A549 (cell line): ENCODE measurements around the gene TSC22D3. TPM values are rescaled to one million over a fixed set of nuclear protein-coding genes. Genes with fewer than 3 reads are reported as not detected.

Experiments used
- ATAC-seq, 2 experiments: fragments of 200-7000 bp in 1 of 2; fragments of >200 bp in 1 of 2; cut with Nextera tagmentation in 1 of 2; cut with Tn5 transposase in 1 of 2; 3 replicates each; pipeline versions ENCODE4 v1.8.0 to v1.9.1; 2018 to 2020; ENCODE audit warnings: mild to moderate bottlenecking in 1 of 2, moderate library complexity in 1 of 2
- CTCF ChIA-PET: fragments of 300-600 bp; sonication (Branson Sonifier 250); formaldehyde crosslinking; extraction: SDS; loops from one replicate; lab custom pipeline; 2021; ENCODE audit warnings: antibody characterized with exemption, inconsistent platforms; lab: Yijun Ruan, JAX
- POLR2A ChIA-PET: fragments of 350-600 bp; formaldehyde crosslinking; extraction: SDS; loops from one replicate; lab custom pipeline; 2021; ENCODE audit warnings: antibody characterized with exemption, inconsistent platforms; lab: Yijun Ruan, JAX
- DNase-seq, 2 experiments: peaks; one replicate each; pipeline versions ENCODE4 v3.0.0 to v3.0.0-alpha.2; 2011 to 2016; ENCODE audit warnings: low read depth in 1 of 2, low spot score in 1 of 2
- FAIRE-seq: peaks from 2 replicates; lab custom pipeline; 2011; peaks lifted over from hg19 to GRCh38; lab: Jason Lieb, UNC
- H3K27ac ChIP-seq, 2 experiments: fragments of >200 bp; sonication (Bioruptor Twin); formaldehyde crosslinking; 3 replicates each; pipeline ENCODE4 v1.5.1; 2016 to 2017
- H3K4me1 ChIP-seq: fragments of >200 bp; sonication (Bioruptor Twin); formaldehyde crosslinking; 3 replicates; pipeline ENCODE4 v1.6.1; 2016
- H3K4me2 ChIP-seq: fragments of >200 bp; sonication (Bioruptor Twin); formaldehyde crosslinking; 3 replicates; pipeline ENCODE4 v1.6.1; 2016
- H3K4me3 ChIP-seq: fragments of >200 bp; sonication (Bioruptor Twin); formaldehyde crosslinking; 3 replicates; pipeline ENCODE4 v1.5.1; 2016
- H3K9me3 ChIP-seq: fragments of >200 bp; sonication (Bioruptor Twin); formaldehyde crosslinking; 3 replicates; pipeline ENCODE4 v1.6.1; 2016
- CBX2 ChIP-seq: fragments of 200-600 bp; sonication (generic); IDR thresholded peaks from 2 replicates; pipeline ENCODE4 v1.6.1; 2016; ENCODE audit warnings: low read depth, mild to moderate bottlenecking, borderline replicate concordance
- CBX8 ChIP-seq: fragments of 200-600 bp; sonication (generic); IDR thresholded peaks from 2 replicates; pipeline ENCODE4 v1.6.1; 2016
- CHD2 ChIP-seq: fragments of 150-350 bp; IDR thresholded peaks from 2 replicates; pipeline ENCODE4 v1.6.1; 2014; ENCODE audit warnings: low read length; ENCODE audit not compliant: partially characterized antibody
- CHD4 ChIP-seq: fragments of 200-600 bp; sonication (generic); IDR thresholded peaks from 2 replicates; pipeline ENCODE4 v1.6.1; 2016; ENCODE audit warnings: antibody characterized with exemption, mild to moderate bottlenecking, borderline replicate concordance
- E2F6 ChIP-seq: IDR thresholded peaks from 2 replicates; pipeline ENCODE4 v1.6.1; 2012; ENCODE audit warnings: low read depth, borderline replicate concordance
- EHF ChIP-seq: fragments of 250-450 bp; sonication (Bioruptor Pico); IDR thresholded peaks from 2 replicates; pipeline ENCODE4 v1.5.0; 2020; ENCODE audit warnings: mild to moderate bottlenecking
- EHMT2 ChIP-seq: fragments of 200-600 bp; sonication (generic); IDR thresholded peaks from 2 replicates; pipeline ENCODE4 v1.6.1; 2016; ENCODE audit warnings: antibody characterized with exemption, low read depth, mild to moderate bottlenecking, moderate library complexity
- EP300 ChIP-seq, 2 experiments: fragments of >200 bp; sonication (Bioruptor Twin); formaldehyde crosslinking; IDR thresholded peaks; 2 replicates in 1 of 2; 3 replicates in 1 of 2; pipeline ENCODE4 v1.6.1; 2016 to 2017
- ESRRA ChIP-seq: fragments of 150-350 bp; IDR thresholded peaks from 2 replicates; pipeline ENCODE4 v1.6.1; 2014; ENCODE audit warnings: mild to moderate bottlenecking, low read length, borderline replicate concordance
- FOSB ChIP-seq: fragments of 250-450 bp; sonication (Bioruptor Pico); IDR thresholded peaks from 2 replicates; pipeline ENCODE4 v1.5.0; 2020; ENCODE audit warnings: mild to moderate bottlenecking, moderate library complexity
- FOSL2 ChIP-seq, 2 experiments: fragments of 450-650 bp in 1 of 2; fragments of >200 bp in 1 of 2; sonication (Bioruptor Twin) in 1 of 2; formaldehyde crosslinking; IDR thresholded peaks; 2 replicates each; pipeline versions ENCODE4 v1.5.0 to v1.6.1; 2016 to 2020; ENCODE audit warnings: mild to moderate bottlenecking in 1 of 2, moderate library complexity in 1 of 2
- FOXS1 ChIP-seq: fragments of 250-450 bp; sonication (Bioruptor Pico); IDR thresholded peaks from 2 replicates; pipeline ENCODE4 v1.5.0; 2020; ENCODE audit warnings: mild to moderate bottlenecking, moderate library complexity
- GATA3 ChIP-seq: IDR thresholded peaks from 2 replicates; pipeline ENCODE4 v1.6.1; 2012; ENCODE audit warnings: borderline replicate concordance
- HDAC2 ChIP-seq: fragments of 200-600 bp; sonication (generic); IDR thresholded peaks from 2 replicates; pipeline ENCODE4 v1.6.1; 2016
- HEYL ChIP-seq: fragments of 250-450 bp; sonication (Bioruptor Pico); IDR thresholded peaks from 2 replicates; pipeline ENCODE4 v1.8.0; 2021; ENCODE audit warnings: mild to moderate bottlenecking, moderate library complexity
- MAFK ChIP-seq: fragments of 450-650 bp; IDR thresholded peaks from 2 replicates; pipeline ENCODE4 v1.6.1; 2014; ENCODE audit not compliant: partially characterized antibody
- MAX ChIP-seq: IDR thresholded peaks from 2 replicates; pipeline ENCODE4 v1.6.1; 2012
- NFE2L2 ChIP-seq: fragments of 150-350 bp; conservative IDR thresholded peaks from 2 replicates; pipeline ENCODE4 v1.6.1; 2014; ENCODE audit warnings: low read length
- NPAS2 ChIP-seq: fragments of 250-450 bp; sonication (Bioruptor Pico); IDR thresholded peaks from 2 replicates; pipeline ENCODE4 v1.8.0; 2022; ENCODE audit warnings: mild to moderate bottlenecking, moderate library complexity, borderline replicate concordance
- POLR2A ChIP-seq: IDR thresholded peaks from 2 replicates; pipeline ENCODE4 v1.6.1; 2012; ENCODE audit warnings: mild to moderate bottlenecking, low read length
- POLR2AphosphoS2 ChIP-seq: conservative IDR thresholded peaks from 2 replicates; pipeline ENCODE4 v1.6.1; 2012; ENCODE audit warnings: low read length, improper control_type of control experiment, inconsistent platforms
- ZFP36 ChIP-seq: fragments of 450-650 bp; IDR thresholded peaks from 2 replicates; pipeline ENCODE4 v1.6.1; 2014; ENCODE audit warnings: borderline replicate concordance; ENCODE audit not compliant: partially characterized antibody
- ZNF302 ChIP-seq: fragments of 250-450 bp; sonication (Bioruptor Pico); IDR thresholded peaks from 2 replicates; pipeline ENCODE4 v1.9.0; 2021; ENCODE audit warnings: inconsistent platforms, mild to moderate bottlenecking, moderate library complexity
- WGBS: methylation state at CpG from one replicate; pipeline ENCODE4 v1.1.6; 2017; ENCODE audit errors: missing lambda C conversion rate; 5-methylcytosine and 5-hydroxymethylcytosine counted together
- polyA plus RNA-seq, 4 experiments: library from polyadenylated mRNA; depleted of rRNA in 3 of 4; stranded (reverse); fragments of >200 nt; fragmentation: RNase III in 1 of 4; extraction: RNeasy Plus Mini Kit Qiagen cat#74134 plus additional on column Dnase treatment in 1 of 4; gene quantifications; 2 replicates in 3 of 4; 3 replicates in 1 of 4; pipeline ENCODE4 v1.2.3, GENCODE V29; 2011 to 2017

TSC22D3 gene
- polyA plus RNA-seq, 2 of the 4 experiments (the other 2 are of a cell fraction): 12.2 to 65.4 TPM

- Histone ChIP-seq H3K4me2 (peak overlapping the region; percentile 60), H3K9me3 (no peaks in the 10 kb centered on the region), H3K27ac (peak overlapping the region; percentile 72 to 79; a peak in 5 of 6 replicates), H3K4me1 (peaks cover 35% of the 10 kb centered on the region), H3K4me3 (no peak overlapping the region)
- ATAC-seq: peak in 1 of 2 experiments; percentile 4; a peak in 2 of 6 replicates
- no peak for FAIRE-seq
- TF ChIP-seq CHD4 (no peak), POLR2A (no peak), NFE2L2 (no peak), MAFK (no peak), HEYL (no peak), CHD2 (no peak)
- ChIA-PET CTCF (interaction anchor here (1.1 to 1.9 kb wide), 5 partner anchors 8 to 65 kb away, joined by 3 to 10 read pairs (median 4); partner anchors contain the start of genes NCBP2L and TSC22D3), POLR2A (interaction anchor here (0.6 to 1.2 kb wide), 6 partner anchors 21 to 83 kb away, joined by 3 to 4 read pairs (median 3); partner anchors contain the start of gene PRPS1)
- DNase-seq: no peak
- 70% methylated on average over 5 of the region's 5 CpGs for WGBS
Measured at GRCh38 chrX:107711521-107712181, 63.9 kb downstream of the TSC22D3 start.

GRCh38 chrX:107710617-107711391, 64.8 kb downstream of the TSC22D3 start:
- TF ChIP-seq ESRRA (no peak), FOSL2 (IDR thresholded peaks at IDR 0.05) (no peak), FOSL2 (CRISPR knock-in tag; IDR thresholded peaks at IDR 0.05) (peak; percentile 46), MAX (peak; percentile 22; the same call in 1 of the 2 replicates), MAFK (no peak)
- DNase-seq: peak; percentile 76 to 84
- peak overlapping the region; percentile 77 to 79 for H3K27ac ChIP-seq
- no peaks in the 10 kb centered on the region for H3K9me3 ChIP-seq
- WGBS: 26% methylated on average over 7 of the region's 7 CpGs
- peaks cover 35% of the 10 kb centered on the region for H3K4me1 ChIP-seq
- peak; percentile 77 to 84 for ATAC-seq
- ChIA-PET CTCF (interaction anchor here (1.1 to 1.9 kb wide), 4 partner anchors 9 to 66 kb away, joined by 3 to 10 read pairs (median 5); partner anchors contain the start of genes NCBP2L and TSC22D3), POLR2A (interaction anchor here (0.7 to 1.1 kb wide), 3 partner anchors 34 to 65 kb away, joined by 3 to 4 read pairs (median 3); partner anchors contain the start of gene TSC22D3)
- H3K4me2 ChIP-seq: peak overlapping the region; percentile 60
- peak; percentile 99 for FAIRE-seq
- no peak overlapping the region for H3K4me3 ChIP-seq

GRCh38 chrX:107709266-107709806, 66.3 kb downstream of the TSC22D3 start:
- ATAC-seq (no peak), DNase-seq (no peak), FAIRE-seq (no peak)
- Histone ChIP-seq H3K9me3 (no peaks in the 10 kb centered on the region), H3K4me2 (no peak overlapping the region), H3K27ac (no peak overlapping the region; a peak in 1 of 6 replicates), H3K4me3 (no peak overlapping the region), H3K4me1 (peaks cover 25% of the 10 kb centered on the region)
- ChIA-PET CTCF (interaction anchor here (0.6 to 1.0 kb wide), 3 partner anchors 49 to 442 kb away, joined by 3 to 4 read pairs (median 3); no protein-coding TSS in a partner anchor), POLR2A (no interaction called here)
- TF ChIP-seq CBX2 (no peak), E2F6 (no peak), EHF (no peak), CBX8 (no peak), MAFK (no peak), NPAS2 (CRISPR knock-in tag) (no peak), GATA3 (no peak), ZNF302 (no peak), MAX (no peak), POLR2AphosphoS2 (no peak), ZFP36 (no peak), FOXS1 (CRISPR knock-in tag) (no peak), CHD4 (no peak), HDAC2 (no peak), NFE2L2 (no peak), FOSB (CRISPR knock-in tag) (no peak), EP300 (IDR thresholded peaks at IDR 0.05) (no peak), POLR2A (no peak), EHMT2 (no peak)
- 89% methylated on average over 6 of the region's 6 CpGs for WGBS
